DMS114 treated with DMSO at 0.1 percent for 48 hours (cell line): Measurements from ENCODE around the gene LYRM2.

Source experiments
- DNase-seq: peaks from one replicate; lab custom pipeline; 2025; ENCODE audit not compliant: unreplicated experiment; lab: John Stamatoyannopoulos, UW

LYRM2 gene

DNA sequence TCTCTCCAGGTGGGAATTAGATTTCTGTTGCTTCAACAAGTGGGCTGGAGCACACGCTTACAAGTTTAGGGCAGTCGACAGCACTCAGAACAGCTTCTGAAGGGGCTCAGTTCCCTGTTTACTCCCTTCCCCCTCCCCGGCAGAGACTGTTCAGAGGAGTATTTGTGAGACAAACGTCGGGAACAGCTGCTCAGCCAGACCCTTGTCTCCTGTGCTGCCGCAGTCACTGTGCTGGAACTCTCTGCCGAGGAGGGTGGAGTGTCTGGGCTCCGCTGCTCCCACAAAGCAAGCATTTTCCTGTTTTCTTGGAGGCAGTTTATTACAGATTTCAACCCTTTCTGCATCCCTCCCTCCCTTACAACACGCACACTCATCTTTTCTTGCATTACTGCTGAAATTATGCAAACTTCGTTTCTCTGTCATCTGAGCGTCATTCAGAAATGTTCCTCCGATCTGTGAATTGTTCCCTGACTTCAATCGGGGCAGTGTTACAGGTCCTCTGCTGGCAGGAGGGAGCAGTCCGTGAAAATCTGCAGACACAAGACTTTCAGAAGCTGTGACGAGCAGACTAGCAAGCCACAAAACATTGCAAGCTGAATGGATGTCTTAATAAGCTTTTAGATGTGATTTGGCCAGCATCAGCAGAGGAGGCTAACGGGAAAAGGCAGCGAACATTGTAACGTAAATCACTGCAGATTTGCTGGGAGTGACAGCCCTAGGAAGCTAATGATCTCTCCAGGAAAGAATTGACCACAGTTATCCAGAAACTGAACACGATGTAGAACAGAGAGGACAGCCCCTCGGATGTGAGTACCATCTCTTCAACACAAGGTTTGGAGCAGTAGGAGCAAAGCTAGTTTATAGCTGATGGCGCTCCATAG is 76.2 kb downstream of the LYRM2 start:
- DNase-seq: no peak

- no peak for DNase-seq
These were observed 79.1 kb downstream of the LYRM2 start for GRCh38 chr6:89559487-89559886.

DNA sequence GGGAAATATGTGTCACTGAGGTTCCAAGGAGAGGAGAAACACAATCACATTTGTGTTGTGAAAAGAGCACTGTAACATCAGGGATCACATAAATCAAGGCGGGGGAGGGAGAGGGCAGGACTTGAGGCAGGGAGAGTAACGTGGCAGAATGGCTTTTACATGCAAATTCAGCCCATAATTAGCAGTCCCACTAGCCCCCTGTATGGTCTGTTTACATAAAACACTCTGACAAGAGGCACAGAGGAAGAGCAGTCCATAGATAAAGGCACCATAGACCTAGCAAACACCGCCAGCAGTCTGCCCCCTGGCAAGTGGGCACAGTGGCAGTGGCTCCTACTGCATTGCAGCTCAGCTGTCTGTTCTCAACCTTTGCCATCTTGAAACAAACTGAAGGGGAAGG is 82.7 kb downstream of the LYRM2 start:
- DNase-seq: no peak

GRCh38 chr6:89555031-89555430 is 83.5 kb downstream of the LYRM2 start:
- DNase-seq: no peak

GRCh38 chr6:89554106-89554505 is 84.4 kb downstream of the LYRM2 start:
- DNase-seq: no peak

- no peak for DNase-seq
These were observed 85.1 kb downstream of the LYRM2 start for GRCh38 chr6:89553431-89553830.

- no peak for DNase-seq
These were observed 91.3 kb downstream of the LYRM2 start for GRCh38 chr6:89547281-89547680.

GRCh38 chr6:89542866-89543265 is 95.7 kb downstream of the LYRM2 start:
- no peak for DNase-seq

GRCh38 chr6:89542081-89542857 is 96.3 kb downstream of the LYRM2 start:
- no peak for DNase-seq

- DNase-seq: no peak
These were observed 98.8 kb downstream of the LYRM2 start for GRCh38 chr6:89539779-89540178.

GRCh38 chr6:89536231-89536630 is 102.3 kb downstream of the LYRM2 start:
- DNase-seq: no peak

GRCh38 chr6:89530982-89531381 is 107.6 kb downstream of the LYRM2 start:
- no peak for DNase-seq

DNA sequence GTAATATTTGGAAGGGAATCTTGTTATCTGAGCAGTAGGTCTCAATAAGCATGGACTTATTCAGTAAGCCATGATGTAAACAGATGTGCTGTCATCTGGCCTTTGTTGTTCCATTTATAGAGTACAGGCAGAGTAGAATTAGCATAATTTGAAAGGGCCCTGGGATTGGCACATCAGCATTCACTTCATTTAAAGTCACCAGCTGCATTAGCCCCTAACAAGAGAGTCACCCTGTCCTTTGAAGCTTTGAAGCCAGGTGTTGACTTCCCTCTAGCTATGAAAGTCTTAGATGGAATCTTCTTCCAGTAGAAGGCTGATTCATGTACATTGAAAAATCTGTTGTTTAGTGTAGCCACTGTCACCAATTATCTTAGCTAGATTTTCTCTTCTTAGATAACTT is 109.7 kb downstream of the LYRM2 start:
- no peak for DNase-seq

DNA sequence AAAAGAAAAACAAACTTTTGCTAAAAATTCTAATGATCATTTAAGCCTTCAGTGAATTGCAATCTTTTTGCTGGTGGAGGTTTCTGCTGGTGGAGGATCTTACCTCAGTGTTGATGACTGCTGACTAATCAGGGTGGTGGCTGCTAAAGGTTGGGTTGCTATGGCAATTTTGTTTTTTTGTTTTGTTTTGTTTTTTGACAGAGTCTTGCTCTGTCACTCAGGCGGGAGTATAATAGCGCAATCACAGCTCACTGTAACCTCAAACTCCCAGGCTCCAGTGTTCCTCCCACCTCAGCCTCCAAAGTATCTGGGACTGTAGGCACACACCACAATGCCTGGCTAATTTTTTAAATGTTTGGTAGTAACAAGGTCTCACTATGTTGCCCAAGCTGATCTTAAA is 110.9 kb downstream of the LYRM2 start:
- DNase-seq: no peak

DNA sequence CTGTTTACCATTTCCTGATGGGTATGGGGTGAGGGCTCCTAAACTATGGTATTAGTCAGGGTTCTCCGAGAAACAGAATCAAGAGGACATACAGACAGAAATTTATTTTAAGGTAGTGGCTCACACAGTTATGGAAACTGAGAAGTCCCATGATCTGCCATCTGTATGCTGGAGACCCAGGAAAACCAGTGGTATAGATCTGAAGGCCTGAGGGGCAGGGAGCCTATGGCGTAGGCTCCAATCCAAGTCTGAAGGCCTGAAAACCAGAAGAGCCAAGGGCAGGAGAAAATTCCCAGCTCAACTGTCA is 112.0 kb downstream of the LYRM2 start:
- DNase-seq: no peak

DNA sequence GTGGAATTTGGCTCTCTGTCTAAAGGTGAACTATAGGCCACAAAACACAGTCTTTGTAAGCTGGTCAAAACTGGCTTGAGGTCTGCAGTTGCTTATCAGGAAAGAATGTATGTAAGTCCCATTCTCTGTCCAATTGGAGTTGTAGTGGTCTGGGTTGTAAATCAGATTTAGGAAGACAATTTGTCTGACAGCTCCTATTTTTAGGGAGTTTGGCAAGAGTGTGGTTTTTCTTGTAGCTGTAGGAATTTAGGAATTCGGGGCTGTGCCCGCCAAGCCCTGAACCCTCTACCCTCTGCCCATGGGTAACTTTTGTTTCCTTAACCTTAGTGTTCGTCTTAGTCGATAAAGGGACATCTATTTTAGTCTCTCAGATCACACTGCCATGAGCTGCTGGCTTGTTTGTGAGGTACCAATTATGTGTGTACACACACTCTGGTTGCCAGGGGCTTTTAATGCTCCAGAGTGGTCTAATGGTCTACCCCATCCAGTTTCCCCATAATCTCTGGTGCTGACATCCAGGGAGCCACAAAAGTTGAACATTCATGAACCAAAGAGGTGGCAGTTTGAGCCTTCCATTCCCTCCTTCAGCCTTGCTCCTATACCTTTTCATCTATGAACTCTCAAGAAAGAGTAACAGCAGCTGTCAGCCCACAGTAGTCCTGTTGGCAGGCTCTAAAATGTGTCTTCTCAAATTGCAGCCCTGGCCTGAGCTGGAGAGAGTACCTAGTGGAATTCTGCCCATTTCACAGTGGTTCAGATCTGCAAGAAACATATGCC is 112.6 kb downstream of the LYRM2 start:
- DNase-seq: no peak

GRCh38 chr6:89522778-89523177 is 115.8 kb downstream of the LYRM2 start:
- no peak for DNase-seq

DNA sequence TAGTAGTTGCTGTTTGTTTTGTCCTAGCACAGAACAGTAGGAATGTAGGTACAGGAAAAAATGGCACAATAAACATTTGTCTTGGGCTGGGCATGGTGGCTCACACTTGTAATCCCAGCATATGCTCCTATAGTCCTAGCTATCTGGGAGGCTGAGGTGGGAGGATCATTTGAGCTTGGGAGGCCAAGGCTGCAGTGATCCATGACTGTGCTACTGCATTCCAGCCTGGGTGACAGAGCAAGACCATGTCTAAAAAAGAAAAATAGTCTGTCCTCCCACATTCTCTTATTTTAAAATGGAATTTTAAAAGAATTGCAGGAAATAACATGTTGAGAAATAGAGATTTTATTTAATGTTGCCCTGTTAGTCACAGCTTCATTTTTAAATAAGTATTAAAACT is 117.8 kb downstream of the LYRM2 start:
- no peak for DNase-seq

- DNase-seq: no peak
These were observed 120.0 kb downstream of the LYRM2 start for GRCh38 chr6:89518352-89519055.
